Measurements from ENCODE around the gene PERM1. TPM values are rescaled to one million over a fixed set of nuclear protein-coding genes. Genes with fewer than 3 reads are reported as not detected.

The PERM1 gene
- total RNA-seq, 1 donor from 2014 or later: not detected

DNA sequence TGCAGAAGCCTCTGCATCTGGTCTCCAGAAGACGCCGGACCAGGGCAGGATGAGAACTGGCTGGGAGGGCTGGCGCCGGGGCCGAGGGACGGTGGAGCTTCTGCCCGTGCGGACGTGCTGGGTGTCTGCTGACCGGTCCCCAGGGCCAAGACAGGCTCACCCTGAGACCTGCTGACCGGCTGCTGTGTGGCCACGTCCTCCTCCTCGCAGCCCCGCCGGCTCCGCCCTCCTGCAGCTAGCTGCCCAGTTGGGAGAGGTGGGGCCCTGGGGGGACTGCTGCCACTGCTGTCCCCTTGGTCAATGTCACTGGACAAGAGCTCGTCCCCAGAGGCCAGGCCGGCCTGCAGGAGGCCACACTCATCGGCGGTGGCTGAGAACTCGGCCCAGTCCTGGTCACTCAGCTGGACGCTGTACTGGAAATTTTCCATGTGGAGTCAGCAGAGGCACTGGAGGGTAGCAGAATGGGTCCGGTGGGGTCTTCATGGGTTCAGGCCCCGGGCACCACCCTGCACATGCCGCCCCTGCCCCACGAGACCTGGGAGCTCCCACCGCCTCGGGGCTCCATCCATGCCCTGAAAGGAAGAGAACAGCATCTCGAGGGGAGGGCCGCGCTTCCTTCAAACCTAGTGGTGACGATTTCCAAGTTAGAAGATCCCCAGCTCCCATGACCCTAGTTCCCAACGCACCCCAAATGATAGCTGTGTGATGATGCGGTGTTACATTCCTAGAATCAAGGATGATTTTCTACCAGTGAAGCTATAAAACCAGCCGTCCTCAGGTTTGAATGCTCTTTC lies 1.1 kb downstream of the PERM1 start:
- Mint-ChIP-seq H3K27me3 (ENCODE audit: unreplicated experiment) (no peaks in the 10 kb centered on the region), H3K9me3 (ENCODE audit: unreplicated experiment) (no peaks in the 10 kb centered on the region), H3K36me3 (ENCODE audit: unreplicated experiment) (no peaks in the 10 kb centered on the region), H3K4me1 (ENCODE audit: unreplicated experiment) (peaks cover 5% of the 10 kb centered on the region), H3K4me3 (ENCODE audit: unreplicated experiment) (no peak overlapping the region), H3K27ac (ENCODE audit: unreplicated experiment) (no peak overlapping the region)
- DNase-seq (ENCODE audit: extremely low spot score, unreplicated experiment): no peak
- TF ChIP-seq CTCF (IDR thresholded peaks at IDR 0.05): no peak

DNA sequence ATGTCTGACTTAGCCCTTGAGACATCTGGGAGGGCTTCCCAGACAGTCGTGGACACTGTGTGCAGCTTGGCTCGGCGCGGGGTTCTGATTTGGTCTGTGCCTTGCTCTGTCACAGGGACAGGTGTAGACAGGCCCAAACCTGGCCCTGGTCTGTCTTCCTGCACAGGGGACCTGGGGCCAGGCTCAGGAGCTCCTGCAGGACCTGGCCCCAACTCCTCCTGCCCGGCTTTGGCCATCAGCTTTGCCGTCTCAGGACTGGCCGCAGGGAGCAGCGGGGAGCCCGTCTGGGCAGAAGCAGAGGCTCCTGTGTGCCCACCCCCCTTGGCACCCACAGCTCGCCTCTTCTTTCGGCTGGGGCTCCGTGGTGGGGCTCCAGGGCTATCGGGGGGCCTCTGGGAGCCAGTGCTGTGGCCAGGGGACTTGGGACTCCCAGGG lies 1.7 kb downstream of the PERM1 start:
- H3K36me3 Mint-ChIP-seq (ENCODE audit: unreplicated experiment): no peaks in the 10 kb centered on the region
- H3K4me3 Mint-ChIP-seq (ENCODE audit: unreplicated experiment): no peak overlapping the region
- no peaks in the 10 kb centered on the region for H3K27me3 Mint-ChIP-seq (ENCODE audit: unreplicated experiment)
- peaks cover 5% of the 10 kb centered on the region for H3K4me1 Mint-ChIP-seq (ENCODE audit: unreplicated experiment)
- TF ChIP-seq CTCF (IDR thresholded peaks at IDR 0.05): no peak
- no peaks in the 10 kb centered on the region for H3K9me3 Mint-ChIP-seq (ENCODE audit: unreplicated experiment)
- no peak overlapping the region for H3K27ac Mint-ChIP-seq (ENCODE audit: unreplicated experiment)
- no peak for DNase-seq (ENCODE audit: extremely low spot score, unreplicated experiment)

DNA sequence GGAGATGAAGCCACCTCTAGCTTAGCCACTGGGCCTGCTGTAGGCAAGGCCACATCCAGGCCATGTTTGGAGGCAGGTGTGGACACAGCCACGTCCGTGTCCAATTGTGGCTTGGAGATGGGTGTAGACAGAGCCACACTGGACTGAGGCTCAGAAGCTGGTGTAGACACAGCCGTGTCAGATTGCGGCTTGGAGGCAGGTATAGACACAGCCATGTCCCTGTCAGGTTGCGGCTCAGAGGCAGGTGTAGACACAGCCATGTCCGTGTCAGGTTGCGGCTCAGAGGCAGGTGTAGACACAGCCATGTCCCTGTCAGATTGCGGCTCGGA lies 2.2 kb downstream of the PERM1 start:
- no peak for TF ChIP-seq CTCF (IDR thresholded peaks at IDR 0.05)
- Mint-ChIP-seq H3K36me3 (ENCODE audit: unreplicated experiment) (no peaks in the 10 kb centered on the region), H3K4me3 (ENCODE audit: unreplicated experiment) (no peak overlapping the region), H3K4me1 (ENCODE audit: unreplicated experiment) (peaks cover 5% of the 10 kb centered on the region), H3K27me3 (ENCODE audit: unreplicated experiment) (no peaks in the 10 kb centered on the region), H3K9me3 (ENCODE audit: unreplicated experiment) (no peaks in the 10 kb centered on the region), H3K27ac (ENCODE audit: unreplicated experiment) (no peak overlapping the region)
- DNase-seq (ENCODE audit: extremely low spot score, unreplicated experiment): no peak

DNA sequence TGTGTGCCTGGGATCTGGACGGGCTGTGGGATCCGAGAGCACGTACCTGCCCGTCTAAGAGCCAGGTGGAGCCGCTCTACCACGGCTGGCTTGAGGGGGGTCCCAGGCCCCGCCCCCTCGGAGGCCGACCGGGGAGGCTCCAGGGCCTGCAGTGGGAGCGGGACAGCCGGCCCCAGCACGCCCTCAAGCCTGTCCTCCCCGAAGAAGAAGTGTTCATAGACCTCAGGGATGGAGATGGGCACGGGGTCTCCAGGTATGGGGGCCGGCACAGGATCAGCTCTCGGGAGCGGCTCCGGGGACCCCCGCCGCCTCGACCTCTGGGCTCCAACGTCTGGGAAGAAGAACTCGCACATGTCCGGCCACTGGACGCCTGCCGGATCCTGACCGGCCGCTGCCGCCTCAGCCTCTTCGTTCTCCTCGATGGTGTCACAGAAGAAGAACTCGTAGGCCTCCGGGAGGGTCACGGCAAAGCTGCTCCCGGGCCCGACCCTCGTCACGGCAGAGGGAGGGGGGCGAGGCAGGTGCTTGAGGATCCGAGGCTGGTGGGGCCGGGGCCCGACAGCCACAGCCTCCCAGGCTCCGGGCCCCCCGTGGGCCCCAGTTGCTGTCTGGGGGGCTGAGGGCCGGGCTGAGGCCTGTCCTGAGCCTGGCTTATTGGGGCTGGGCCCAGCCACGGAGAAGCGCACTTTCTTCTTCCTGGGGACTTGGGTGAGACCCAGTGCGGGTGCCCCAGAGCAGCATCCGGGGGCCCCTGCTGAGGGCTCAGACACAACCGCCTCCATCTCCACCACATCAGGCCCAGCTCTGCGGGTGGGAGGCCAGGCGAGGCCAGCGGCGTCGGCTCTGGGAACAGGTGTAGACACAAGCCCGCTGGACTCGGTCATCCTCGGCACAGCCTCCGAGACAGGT lies 2.8 kb downstream of the PERM1 start:
- DNase-seq (ENCODE audit: extremely low spot score, unreplicated experiment): no peak
- Mint-ChIP-seq H3K4me1 (ENCODE audit: unreplicated experiment) (peaks cover 5% of the 10 kb centered on the region), H3K27ac (ENCODE audit: unreplicated experiment) (no peak overlapping the region), H3K27me3 (ENCODE audit: unreplicated experiment) (no peaks in the 10 kb centered on the region), H3K4me3 (ENCODE audit: unreplicated experiment) (no peak overlapping the region), H3K9me3 (ENCODE audit: unreplicated experiment) (no peaks in the 10 kb centered on the region), H3K36me3 (ENCODE audit: unreplicated experiment) (no peaks in the 10 kb centered on the region)
- TF ChIP-seq CTCF (IDR thresholded peaks at IDR 0.05): no peak
